HG02610 (cell line): ENCODE measurements around the gene CDC25B.
"Not testable (repeated sequence)": the region's sequence is repeated elsewhere in the genome, so short reads cannot be mapped to it uniquely, and the experiment has no call there.

Experiments used
- ATAC-seq: cut with Tn5 transposase; IDR thresholded peaks from one replicate; pipeline ENCODE4 v1.9.1; 2021; ENCODE audit warnings: mild to moderate bottlenecking, moderate library complexity; ENCODE audit not compliant: unreplicated experiment

CDC25B gene

GRCh38 chr20:3784216-3784853 is 11.8 kb upstream of the CDC25B start:
- no peak for ATAC-seq

GRCh38 chr20:3784863-3785239 is 11.3 kb upstream of the CDC25B start:
- ATAC-seq, result no peak

GRCh38 chr20:3785240-3786125 is 10.6 kb upstream of the CDC25B start:
- ATAC-seq, result no peak

- peak; percentile 32 for ATAC-seq
These were observed 10.0 kb upstream of the CDC25B start for GRCh38 chr20:3786126-3786484.

GRCh38 chr20:3786665-3787323 is 9.3 kb upstream of the CDC25B start, which contains the start of gene CENPB:
Gene CENPB, minus strand, starts transcription at chr20:3786740. Its CDS starts 257 bp downstream, at chr20:3786483.
- peak; percentile 83 for ATAC-seq

- no peak for ATAC-seq
These were observed 8.6 kb upstream of the CDC25B start for GRCh38 chr20:3787324-3788014.

GRCh38 chr20:3788685-3789155 is 7.4 kb upstream of the CDC25B start:
- no peak for ATAC-seq

- ATAC-seq, result not testable (repeated sequence)
These were observed 6.9 kb upstream of the CDC25B start for GRCh38 chr20:3789201-3789600.

GRCh38 chr20:3794168-3794567 is 1.9 kb upstream of the CDC25B start:
- ATAC-seq, result not testable (repeated sequence)

- no peak for ATAC-seq
These were observed 1.2 kb upstream of the CDC25B start for GRCh38 chr20:3794701-3795420.

GRCh38 chr20:3796477-3797225 is 541 bp downstream of the CDC25B start:
- no peak for ATAC-seq

- ATAC-seq, result no peak
These were observed 1.1 kb downstream of the CDC25B start for GRCh38 chr20:3797226-3797545.

- ATAC-seq, result no peak
These were observed 1.7 kb downstream of the CDC25B start for GRCh38 chr20:3797592-3798372.

GRCh38 chr20:3798373-3798768 is 2.3 kb downstream of the CDC25B start:
- ATAC-seq, result no peak

- ATAC-seq, result no peak
These were observed 2.8 kb downstream of the CDC25B start for GRCh38 chr20:3798908-3799248.

GRCh38 chr20:3800256-3800877 is 4.3 kb downstream of the CDC25B start:
- ATAC-seq, result no peak

GRCh38 chr20:3800878-3801260 is 4.8 kb downstream of the CDC25B start:
- no peak for ATAC-seq

- no peak for ATAC-seq
These were observed 5.2 kb downstream of the CDC25B start for GRCh38 chr20:3801299-3801698.

- no peak for ATAC-seq
These were observed 5.7 kb downstream of the CDC25B start for GRCh38 chr20:3801846-3802245.
